Gastrocnemius medialis (tissue), 4 donors: Measurements from ENCODE around the gene BCL7B.

Experiments used
- CTCF ChIP-seq, 5 experiments: fragments of 450-650 bp in 3 of 5; fragments of 200-600 bp in 2 of 5; sonication (generic) in 2 of 5; IDR thresholded peaks in 4 of 5; conservative IDR thresholded peaks in 1 of 5; 1 replicate in 4 of 5; 2 replicates in 1 of 5; pipeline ENCODE4 v1.5.1; 2016 to 2019; ENCODE audit warnings: antibody characterized with exemption in 5 of 5, mild to moderate bottlenecking in 3 of 5, moderate library complexity in 3 of 5
- POLR2A ChIP-seq, 2 donors: fragments of 450-650 bp; IDR thresholded peaks; one replicate each; pipeline ENCODE4 v1.6.1; 2017; ENCODE audit warnings: antibody characterized with exemption in 2 of 2, mild to moderate bottlenecking in 2 of 2, moderate library complexity in 2 of 2

- TF ChIP-seq CTCF (IDR thresholded peaks at IDR 0.05 in 4 of 5, conservative IDR thresholded peaks at IDR 0.05 in 1 of 5) (no peak), POLR2A (IDR thresholded peaks at IDR 0.05) (no peak)
These were observed 25.2 kb upstream of the BCL7B start for GRCh38 chr7:73582664-73583202.
